Colonic mucosa (tissue), 4 donors: ENCODE measurements around the gene PDE6B. TPM values are rescaled to one million over a fixed set of nuclear protein-coding genes. Genes with fewer than 3 reads are reported as not detected.
A peak's percentile ranks its signal among the peaks of the same experiment; 100 is the strongest.

Source experiments
- DNase-seq: peaks from one replicate; pipeline ENCODE4 v3.0.0-alpha.2; 2020
- H3K27ac ChIP-seq: fragments of 200-600 bp; one replicate; pipeline ENCODE4 v1.8.0; 2021
- H3K27me3 ChIP-seq: fragments of 200-600 bp; one replicate; pipeline ENCODE4 v1.8.0; 2021
- H3K36me3 ChIP-seq: fragments of 200-600 bp; one replicate; pipeline ENCODE4 v1.8.0; 2021
- H3K4me1 ChIP-seq: fragments of 200-600 bp; one replicate; pipeline ENCODE4 v1.8.0; 2021; ENCODE audit warnings: mild to moderate bottlenecking
- H3K4me3 ChIP-seq: fragments of 200-600 bp; one replicate; pipeline ENCODE4 v1.8.0; 2021
- H3K9ac ChIP-seq, 2 donors: one replicate each; pipeline ENCODE4 v1.7.0; 2013; ENCODE audit warnings: control low read depth in 2 of 2, low read depth in 2 of 2, low read length in 2 of 2
- H3K9me3 ChIP-seq: fragments of 200-600 bp; one replicate; pipeline ENCODE4 v1.8.0; 2021
- intact Hi-C: fragments of 100-400 bp; cut with DNase I; formaldehyde crosslinking; loops from one replicate; pipeline ENCODE4 v1.14.1; 2022
- total RNA-seq, 2 donors: library from RNA; stranded (reverse); fragmentation: NEBNext Ultra II Directional in 1 of 2; extraction: Animal tissue kit (Norgen Biotek cat#: 25700) in 1 of 2; gene quantifications; one replicate each; pipeline ENCODE4 v1.2.1, GENCODE V29; 2021
- TF ChIP-seq, protein P1 (sequence below): fragments of 200-600 bp; IDR thresholded peaks from one replicate; pipeline ENCODE4 v1.8.0; 2022; ENCODE audit warnings: antibody characterized with exemption, mild to moderate bottlenecking
- donor health status: healthy.
- donor health status: DM: no; HTN: no; CAD: no.
- donor health status: DM: no; HTN: no; CAD: no.

PDE6B gene
- total RNA-seq, 2 donors from 2014 or later = 1.2 to 2.3 TPM

DNA sequence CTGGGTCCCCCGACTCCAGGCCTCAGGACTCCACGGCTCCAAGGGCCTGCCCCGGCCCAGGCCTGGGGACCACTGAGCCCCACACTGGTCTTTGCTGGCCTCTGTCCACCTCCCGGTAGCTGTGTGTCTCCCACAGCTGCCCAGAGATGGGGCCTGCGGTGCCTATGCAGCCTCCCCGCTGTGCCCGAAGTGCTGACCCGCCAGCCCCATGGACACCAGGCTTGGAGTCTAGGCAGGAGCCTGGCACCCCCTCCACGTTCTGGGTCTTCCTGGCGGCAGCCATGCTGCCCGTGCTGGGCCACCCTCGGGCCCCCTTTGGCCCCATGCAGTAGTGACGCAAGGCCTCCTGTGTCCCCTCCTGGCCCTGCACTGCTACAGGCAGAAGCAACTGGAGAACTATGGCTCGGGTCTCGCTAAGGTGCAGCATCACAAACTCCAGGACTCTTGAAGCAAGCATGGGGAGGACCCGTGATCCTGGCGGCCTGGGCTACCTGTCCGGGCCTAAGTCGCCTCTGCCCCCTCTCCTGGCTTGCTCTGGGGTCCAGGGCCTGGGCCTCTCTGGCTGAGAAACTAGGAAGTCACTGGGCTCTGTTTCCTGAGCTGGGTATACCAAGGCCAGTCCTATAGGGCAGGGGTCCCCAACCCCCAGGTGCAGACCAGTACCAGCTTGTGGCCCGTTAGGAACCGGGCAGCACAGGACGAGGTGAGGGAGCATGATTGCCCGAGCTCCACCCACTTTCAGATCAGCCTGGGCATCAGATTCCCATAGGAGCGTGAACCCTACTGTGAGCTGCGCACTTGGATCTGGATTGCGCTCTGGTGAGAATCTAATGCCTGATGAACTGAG lies 49.9 kb downstream of the PDE6B start:
- Histone ChIP-seq H3K4me1 (no peaks in the 10 kb centered on the region), H3K4me3 (peak overlapping the region; percentile 93), H3K36me3 (peaks cover 6% of the 10 kb centered on the region), H3K9me3 (no peaks in the 10 kb centered on the region), H3K9ac (peak overlapping the region; percentile 91 to 99), H3K27ac (peak overlapping the region; percentile 95), H3K27me3 (no peaks in the 10 kb centered on the region)
- intact Hi-C loops = no loop called here
- TF ChIP-seq, protein P1, sequence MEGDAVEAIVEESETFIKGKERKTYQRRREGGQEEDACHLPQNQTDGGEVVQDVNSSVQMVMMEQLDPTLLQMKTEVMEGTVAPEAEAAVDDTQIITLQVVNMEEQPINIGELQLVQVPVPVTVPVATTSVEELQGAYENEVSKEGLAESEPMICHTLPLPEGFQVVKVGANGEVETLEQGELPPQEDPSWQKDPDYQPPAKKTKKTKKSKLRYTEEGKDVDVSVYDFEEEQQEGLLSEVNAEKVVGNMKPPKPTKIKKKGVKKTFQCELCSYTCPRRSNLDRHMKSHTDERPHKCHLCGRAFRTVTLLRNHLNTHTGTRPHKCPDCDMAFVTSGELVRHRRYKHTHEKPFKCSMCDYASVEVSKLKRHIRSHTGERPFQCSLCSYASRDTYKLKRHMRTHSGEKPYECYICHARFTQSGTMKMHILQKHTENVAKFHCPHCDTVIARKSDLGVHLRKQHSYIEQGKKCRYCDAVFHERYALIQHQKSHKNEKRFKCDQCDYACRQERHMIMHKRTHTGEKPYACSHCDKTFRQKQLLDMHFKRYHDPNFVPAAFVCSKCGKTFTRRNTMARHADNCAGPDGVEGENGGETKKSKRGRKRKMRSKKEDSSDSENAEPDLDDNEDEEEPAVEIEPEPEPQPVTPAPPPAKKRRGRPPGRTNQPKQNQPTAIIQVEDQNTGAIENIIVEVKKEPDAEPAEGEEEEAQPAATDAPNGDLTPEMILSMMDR = no peak
- DNase-seq = no peak

DNA sequence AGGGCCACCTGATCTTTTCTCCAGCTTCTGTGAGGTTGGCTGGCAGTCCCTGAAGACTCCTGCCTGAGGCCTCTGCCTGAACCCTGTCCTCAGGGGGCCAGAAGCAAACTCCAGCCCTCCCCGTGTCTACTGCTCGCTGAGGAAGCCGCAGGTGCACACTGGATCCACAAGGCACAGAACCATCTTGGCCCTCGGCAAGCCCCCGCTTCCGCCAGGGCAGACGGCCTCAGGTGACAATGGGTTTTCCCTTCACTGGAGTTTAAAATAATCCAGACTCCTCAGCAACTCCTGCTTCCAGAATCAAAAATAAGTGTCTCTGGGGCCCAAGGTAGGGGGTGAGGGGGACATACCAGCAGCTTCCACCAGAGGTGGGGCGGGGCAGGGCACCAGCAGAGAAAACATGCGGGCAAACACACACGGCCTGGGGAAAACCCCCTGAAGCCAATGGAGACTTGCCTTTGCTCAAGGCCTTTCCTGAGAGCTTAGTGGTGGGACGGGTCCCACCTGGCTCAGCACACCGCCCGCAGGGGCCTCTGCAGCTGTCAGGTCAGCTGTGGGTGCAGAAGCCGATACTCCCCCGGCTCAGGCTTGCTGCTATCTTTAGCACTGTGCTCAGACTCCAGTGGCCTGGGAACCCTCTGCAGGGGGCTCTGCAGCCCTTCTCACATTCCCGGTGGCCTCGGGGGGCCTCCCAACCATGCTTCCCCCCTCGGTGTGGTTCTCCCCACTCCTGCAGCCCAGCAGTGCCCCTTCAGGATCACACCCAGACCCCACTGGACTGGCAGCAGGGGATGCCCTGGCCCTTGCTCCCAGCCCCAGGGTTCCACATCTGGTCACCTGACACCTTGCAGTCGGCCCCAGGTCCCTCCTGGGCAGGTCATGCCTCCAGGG lies 50.9 kb downstream of the PDE6B start:
- no peaks in the 10 kb centered on the region for H3K27me3 ChIP-seq
- no peaks in the 10 kb centered on the region for H3K36me3 ChIP-seq
- no peaks in the 10 kb centered on the region for H3K9me3 ChIP-seq
- TF ChIP-seq, protein P1 = no peak
- no peak overlapping the region for H3K4me3 ChIP-seq
- H3K4me1 ChIP-seq = no peaks in the 10 kb centered on the region
- intact Hi-C loops = no loop called here
- H3K27ac ChIP-seq = no peak overlapping the region
- H3K9ac ChIP-seq = no peak overlapping the region
- no peak for DNase-seq

DNA sequence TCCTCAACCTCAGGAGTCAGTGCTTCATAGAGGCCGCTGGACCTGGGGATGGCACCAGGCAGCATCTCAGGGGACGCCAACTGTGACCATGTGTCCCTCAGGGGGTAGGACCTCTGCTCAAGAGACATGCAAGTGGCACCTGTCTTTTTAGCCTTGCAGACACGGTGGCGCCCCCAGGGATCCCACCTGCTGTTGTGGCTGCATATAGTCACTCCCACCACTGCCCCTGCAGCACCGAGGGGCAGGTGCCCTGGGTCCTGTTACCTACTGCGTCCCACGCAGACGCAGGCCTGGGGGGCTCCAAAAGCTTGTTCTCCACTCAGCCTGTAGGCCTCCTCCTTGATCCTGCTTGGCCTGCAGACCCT lies 51.5 kb downstream of the PDE6B start:
- DNase-seq = no peak
- no peak overlapping the region for H3K27ac ChIP-seq
- TF ChIP-seq, protein P1 = no peak
- no peaks in the 10 kb centered on the region for H3K4me1 ChIP-seq
- H3K9me3 ChIP-seq = no peaks in the 10 kb centered on the region
- no peaks in the 10 kb centered on the region for H3K27me3 ChIP-seq
- intact Hi-C loops = no loop called here
- no peaks in the 10 kb centered on the region for H3K36me3 ChIP-seq
- no peak overlapping the region for H3K4me3 ChIP-seq
- H3K9ac ChIP-seq = no peak overlapping the region

DNA sequence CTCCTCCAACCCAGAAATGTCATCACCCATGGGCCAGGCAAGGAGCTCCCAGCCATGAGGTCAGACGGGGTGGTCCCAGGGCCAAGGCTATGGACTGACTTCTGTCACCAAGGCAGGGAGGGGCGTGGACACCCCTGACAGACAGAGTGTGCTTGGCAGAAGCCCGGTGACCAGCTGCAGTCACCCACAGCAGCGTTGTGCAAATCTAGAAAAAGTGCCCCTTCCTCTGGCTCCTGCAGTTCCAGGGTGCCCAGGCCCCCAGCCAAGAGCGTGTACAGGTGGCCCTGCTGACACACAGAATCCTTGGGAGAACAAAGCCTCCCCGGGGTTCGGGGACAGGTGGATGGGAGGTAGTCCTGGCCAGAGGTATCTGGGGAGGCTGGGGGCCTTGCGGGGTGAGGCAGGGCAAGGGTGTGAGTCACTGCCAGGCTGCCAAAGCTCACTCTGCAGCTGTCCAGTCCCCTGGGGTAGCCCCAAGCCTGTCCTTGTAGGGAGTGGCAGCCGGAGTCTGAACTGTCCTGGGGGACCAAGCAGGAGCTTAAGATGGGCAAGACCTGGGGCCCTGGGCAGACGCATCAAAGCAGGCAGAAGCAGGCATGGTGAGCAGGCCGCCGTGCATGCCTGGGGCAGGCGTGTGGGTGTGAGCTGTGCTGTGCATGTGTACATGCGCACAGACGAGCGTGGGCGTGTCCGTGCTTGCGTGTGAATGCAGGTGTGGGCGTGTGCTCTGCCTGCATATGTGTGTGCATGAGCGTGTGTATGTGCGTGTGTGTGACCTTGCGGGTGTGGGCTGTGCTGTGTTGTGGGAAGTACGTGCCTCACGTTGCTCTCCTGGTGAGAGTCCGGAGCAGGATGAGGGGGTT lies 52.3 kb downstream of the PDE6B start:
- H3K27ac ChIP-seq = no peak overlapping the region
- H3K4me3 ChIP-seq = no peak overlapping the region
- no peaks in the 10 kb centered on the region for H3K9me3 ChIP-seq
- intact Hi-C loops = no loop called here
- peak; percentile 82 for DNase-seq
- peak overlapping the region; percentile 34 to 39 for H3K9ac ChIP-seq
- no peaks in the 10 kb centered on the region for H3K27me3 ChIP-seq
- no peaks in the 10 kb centered on the region for H3K36me3 ChIP-seq
- TF ChIP-seq, protein P1 = no peak
- H3K4me1 ChIP-seq = peaks cover 2% of the 10 kb centered on the region
